Stimulated activated CD4-positive, alpha-beta T cell treated with anti-CD3 and anti-CD28 coated beads, TNF-alpha, amount 100 ng/mL, for 24 hours (primary cell): Measurements from ENCODE around the gene GDF10.

Experiments
- DNase-seq, 3 experiments: peaks; one replicate each; pipeline ENCODE4 v3.0.0-alpha.2; 2020; ENCODE audit warnings: low read depth in 3 of 3

The GDF10 gene

GRCh38 chr10:47314416-47314970, 14.5 kb downstream of the GDF10 start:
- DNase-seq = no peak

- no peak for DNase-seq
Measured at GRCh38 chr10:47315421-47315820, 15.4 kb downstream of the GDF10 start.

- DNase-seq = no peak
Measured at GRCh38 chr10:47316131-47316530, 16.1 kb downstream of the GDF10 start.

GRCh38 chr10:47317251-47317650, 17.3 kb downstream of the GDF10 start:
- DNase-seq = no peak

- no peak for DNase-seq
Measured at GRCh38 chr10:47318706-47319105, 18.7 kb downstream of the GDF10 start.

GRCh38 chr10:47319784-47320183, 19.8 kb downstream of the GDF10 start:
- DNase-seq = no peak

- DNase-seq = no peak
Measured at GRCh38 chr10:47320812-47321211, 20.8 kb downstream of the GDF10 start.

GRCh38 chr10:47321521-47322195, 21.7 kb downstream of the GDF10 start:
- no peak for DNase-seq

GRCh38 chr10:47322300-47323061, 22.5 kb downstream of the GDF10 start, which contains the start of gene GDF2:
TSS of gene GDF2 (plus strand) at chr10:47322454. CDS start at chr10:47322669, 215 bp downstream.
- no peak for DNase-seq

- no peak for DNase-seq
Measured at GRCh38 chr10:47323087-47323486, 23.1 kb downstream of the GDF10 start.

- DNase-seq = no peak
Measured at GRCh38 chr10:47323636-47324296, 23.8 kb downstream of the GDF10 start.

GRCh38 chr10:47325303-47326291, 25.6 kb downstream of the GDF10 start:
- no peak for DNase-seq

- no peak for DNase-seq
Measured at GRCh38 chr10:47326306-47326926, 26.4 kb downstream of the GDF10 start.

- no peak for DNase-seq
Measured at GRCh38 chr10:47326927-47327330, 26.9 kb downstream of the GDF10 start.

- DNase-seq = no peak
Measured at GRCh38 chr10:47329855-47330254, 29.9 kb downstream of the GDF10 start.

- no peak for DNase-seq
Measured at GRCh38 chr10:47330366-47330765, 30.4 kb downstream of the GDF10 start.

GRCh38 chr10:47330804-47331203, 30.8 kb downstream of the GDF10 start:
- DNase-seq = no peak

GRCh38 chr10:47331491-47331890, 31.5 kb downstream of the GDF10 start:
- DNase-seq = no peak

- DNase-seq = no peak
Measured at GRCh38 chr10:47331954-47332353, 32.0 kb downstream of the GDF10 start.

- DNase-seq = no peak
Measured at GRCh38 chr10:47332371-47332770, 32.4 kb downstream of the GDF10 start.

- DNase-seq = no peak
Measured at GRCh38 chr10:47332946-47333345, 32.9 kb downstream of the GDF10 start.
